ENCODE results near the gene TUBGCP6.

Gene TUBGCP6

GRCh38 chr22:50260434-50260800 is 15.6 kb upstream of the TUBGCP6 start:
- TF ChIP-seq REST (IDR thresholded peaks at IDR 0.05; ENCODE audit: insufficient read depth in 1 of 2, low read depth in 2 of 2, low read length in 2 of 2) (no peak), POLR2AphosphoS5 (IDR thresholded peaks at IDR 0.05; ENCODE audit: low read depth, low read length) (no peak), FOXP2 (optimal IDR thresholded peaks at IDR 0.05; ENCODE audit: borderline replicate concordance, extremely low read depth, extremely low read length, insufficient read depth) (no peak), TAF1 (IDR thresholded peaks at IDR 0.05; ENCODE audit: borderline replicate concordance, insufficient read depth, low read length) (no peak), SIN3A (IDR thresholded peaks at IDR 0.05; ENCODE audit: borderline replicate concordance, insufficient read depth, low read length) (no peak)

DNA sequence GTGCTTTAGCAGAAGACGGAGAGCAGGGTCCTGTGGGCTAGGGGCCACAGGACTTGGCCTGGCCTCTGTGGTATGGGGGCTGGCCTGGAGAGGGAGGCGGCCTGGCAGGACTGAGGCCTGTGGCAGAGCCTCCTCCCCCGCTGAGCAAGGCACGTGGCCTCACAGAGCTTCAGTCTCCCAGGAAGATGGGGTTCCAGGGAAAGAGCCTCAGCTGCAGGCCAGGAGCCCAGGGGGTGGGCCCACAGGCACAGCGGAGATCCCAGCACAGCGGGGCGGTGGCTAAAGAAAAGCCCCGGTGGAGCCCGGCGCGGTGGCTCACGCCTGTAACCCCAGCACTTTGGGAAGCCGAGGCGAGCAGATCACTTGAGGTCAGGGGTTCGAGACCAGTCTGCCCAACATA is 14.5 kb upstream of the TUBGCP6 start:
- TF ChIP-seq POLR2AphosphoS5 (IDR thresholded peaks at IDR 0.05; ENCODE audit: low read depth, low read length) (no peak), REST (IDR thresholded peaks at IDR 0.05; ENCODE audit: insufficient read depth in 1 of 2, low read depth in 2 of 2, low read length in 2 of 2) (no peak), TAF1 (IDR thresholded peaks at IDR 0.05; ENCODE audit: borderline replicate concordance, insufficient read depth, low read length) (no peak), FOXP2 (optimal IDR thresholded peaks at IDR 0.05; ENCODE audit: borderline replicate concordance, extremely low read depth, extremely low read length, insufficient read depth) (no peak), SIN3A (IDR thresholded peaks at IDR 0.05; ENCODE audit: borderline replicate concordance, insufficient read depth, low read length) (no peak)

GRCh38 chr22:50258361-50259292 is 13.8 kb upstream of the TUBGCP6 start:
- TF ChIP-seq SIN3A (IDR thresholded peaks at IDR 0.05; ENCODE audit: borderline replicate concordance, insufficient read depth, low read length) = no peak
- no peak for TF ChIP-seq REST (IDR thresholded peaks at IDR 0.05; ENCODE audit: insufficient read depth in 1 of 2, low read depth in 2 of 2, low read length in 2 of 2)
- no peak for TF ChIP-seq POLR2AphosphoS5 (IDR thresholded peaks at IDR 0.05; ENCODE audit: low read depth, low read length)
- no peak for TF ChIP-seq TAF1 (IDR thresholded peaks at IDR 0.05; ENCODE audit: borderline replicate concordance, insufficient read depth, low read length)

DNA sequence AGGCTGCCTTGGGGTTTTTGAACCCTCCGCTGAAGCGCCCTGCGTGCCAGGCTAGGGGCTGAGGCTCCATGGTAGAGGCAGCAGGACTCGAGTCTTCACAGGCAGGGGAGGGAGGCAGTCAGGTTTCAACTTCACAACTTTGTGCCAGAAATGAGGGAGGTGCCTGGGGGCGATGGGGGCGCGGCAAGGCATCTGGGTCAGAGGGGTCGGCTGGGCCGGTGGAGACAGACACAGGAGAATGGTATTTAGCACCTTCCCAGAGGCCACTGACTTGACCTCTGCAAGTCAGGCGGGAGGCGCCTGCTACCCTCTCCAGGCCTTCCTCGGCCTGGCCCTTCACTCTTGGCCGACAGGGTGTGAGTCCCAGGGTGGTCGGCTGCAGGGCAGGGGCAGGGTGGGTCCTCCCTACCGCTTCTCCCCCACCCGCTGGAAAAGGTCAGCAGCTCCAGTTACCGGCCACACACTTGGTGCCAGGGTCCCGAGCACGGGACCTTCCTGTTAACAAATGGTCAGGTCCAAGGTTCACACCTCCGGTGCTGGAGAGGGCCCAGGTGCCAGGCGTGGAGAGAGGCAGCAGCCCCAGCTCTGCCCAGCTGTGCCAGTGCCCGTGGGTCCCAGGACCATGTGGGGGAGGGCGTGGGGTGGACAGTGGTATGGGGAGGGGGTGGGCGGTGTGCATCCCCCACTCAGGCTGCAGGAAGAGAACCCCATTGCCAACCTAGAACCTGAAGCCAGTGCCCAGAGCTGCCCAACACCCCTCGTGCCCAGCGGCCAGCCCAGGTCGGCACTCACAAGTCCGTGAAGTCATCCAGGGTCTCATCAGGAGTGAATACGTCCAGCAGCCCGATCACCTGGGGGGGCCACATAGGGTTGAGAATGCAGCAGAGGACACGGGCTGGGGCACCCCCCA is 12.9 kb upstream of the TUBGCP6 start:
- TF ChIP-seq SIN3A (IDR thresholded peaks at IDR 0.05; ENCODE audit: borderline replicate concordance, insufficient read depth, low read length) = no peak
- no peak for TF ChIP-seq FOXP2 (optimal IDR thresholded peaks at IDR 0.05; ENCODE audit: borderline replicate concordance, extremely low read depth, extremely low read length, insufficient read depth)
- no peak for TF ChIP-seq TAF1 (IDR thresholded peaks at IDR 0.05; ENCODE audit: borderline replicate concordance, insufficient read depth, low read length)
- TF ChIP-seq POLR2AphosphoS5 (IDR thresholded peaks at IDR 0.05; ENCODE audit: low read depth, low read length) = no peak
- TF ChIP-seq REST (IDR thresholded peaks at IDR 0.05; ENCODE audit: insufficient read depth in 1 of 2, low read depth in 2 of 2, low read length in 2 of 2) = no peak
